A549 (cell line): ENCODE data around the gene POLE. TPM values are rescaled to one million over a fixed set of nuclear protein-coding genes. Genes with fewer than 3 reads are reported as not detected.
A peak's percentile ranks its signal among the peaks of the same experiment; 100 is the strongest.

ENCODE experiments used
- ATAC-seq, 2 experiments: fragments of 200-7000 bp in 1 of 2; fragments of >200 bp in 1 of 2; cut with Nextera tagmentation in 1 of 2; cut with Tn5 transposase in 1 of 2; 3 replicates each; pipeline versions ENCODE4 v1.8.0 to v1.9.1; 2018 to 2020; ENCODE audit warnings: mild to moderate bottlenecking in 1 of 2, moderate library complexity in 1 of 2
- CTCF ChIA-PET: fragments of 300-600 bp; sonication (Branson Sonifier 250); formaldehyde crosslinking; extraction: SDS; loops from one replicate; lab custom pipeline; 2021; ENCODE audit warnings: antibody characterized with exemption, inconsistent platforms; lab: Yijun Ruan, JAX
- POLR2A ChIA-PET: fragments of 350-600 bp; formaldehyde crosslinking; extraction: SDS; loops from one replicate; lab custom pipeline; 2021; ENCODE audit warnings: antibody characterized with exemption, inconsistent platforms; lab: Yijun Ruan, JAX
- DNase-seq, 2 experiments: peaks; one replicate each; pipeline versions ENCODE4 v3.0.0 to v3.0.0-alpha.2; 2011 to 2016; ENCODE audit warnings: low read depth in 1 of 2, low spot score in 1 of 2
- FAIRE-seq: peaks from 2 replicates; lab custom pipeline; 2011; peaks lifted over from hg19 to GRCh38; lab: Jason Lieb, UNC
- H3K27ac ChIP-seq, 2 experiments: fragments of >200 bp; sonication (Bioruptor Twin); formaldehyde crosslinking; 3 replicates each; pipeline ENCODE4 v1.5.1; 2016 to 2017
- H3K4me1 ChIP-seq: fragments of >200 bp; sonication (Bioruptor Twin); formaldehyde crosslinking; 3 replicates; pipeline ENCODE4 v1.6.1; 2016
- H3K4me2 ChIP-seq: fragments of >200 bp; sonication (Bioruptor Twin); formaldehyde crosslinking; 3 replicates; pipeline ENCODE4 v1.6.1; 2016
- H3K4me3 ChIP-seq: fragments of >200 bp; sonication (Bioruptor Twin); formaldehyde crosslinking; 3 replicates; pipeline ENCODE4 v1.5.1; 2016
- H3K9me3 ChIP-seq: fragments of >200 bp; sonication (Bioruptor Twin); formaldehyde crosslinking; 3 replicates; pipeline ENCODE4 v1.6.1; 2016
- ATOH8 ChIP-seq: fragments of 250-450 bp; sonication (Bioruptor Pico); IDR thresholded peaks from 2 replicates; pipeline ENCODE4 v1.5.0; 2020; ENCODE audit warnings: low read depth, mild to moderate bottlenecking, moderate library complexity
- BCL3 ChIP-seq: fragments of >200 bp; sonication (Bioruptor Twin); formaldehyde crosslinking; IDR thresholded peaks from 3 replicates; pipeline ENCODE4 v1.6.1; 2016
- CBX8 ChIP-seq: fragments of 200-600 bp; sonication (generic); IDR thresholded peaks from 2 replicates; pipeline ENCODE4 v1.6.1; 2016
- CEBPB ChIP-seq, 2 experiments: fragments of >200 bp in 1 of 2; sonication (Bioruptor Twin) in 1 of 2; formaldehyde crosslinking in 1 of 2; IDR thresholded peaks; 2 replicates each; pipeline ENCODE4 v1.6.1; 2012 to 2016
- CHD2 ChIP-seq: fragments of 150-350 bp; IDR thresholded peaks from 2 replicates; pipeline ENCODE4 v1.6.1; 2014; ENCODE audit warnings: low read length; ENCODE audit not compliant: partially characterized antibody
- EHF ChIP-seq: fragments of 250-450 bp; sonication (Bioruptor Pico); IDR thresholded peaks from 2 replicates; pipeline ENCODE4 v1.5.0; 2020; ENCODE audit warnings: mild to moderate bottlenecking
- EHMT2 ChIP-seq: fragments of 200-600 bp; sonication (generic); IDR thresholded peaks from 2 replicates; pipeline ENCODE4 v1.6.1; 2016; ENCODE audit warnings: antibody characterized with exemption, low read depth, mild to moderate bottlenecking, moderate library complexity
- ESRRA ChIP-seq: fragments of 150-350 bp; IDR thresholded peaks from 2 replicates; pipeline ENCODE4 v1.6.1; 2014; ENCODE audit warnings: mild to moderate bottlenecking, low read length, borderline replicate concordance
- FOSB ChIP-seq: fragments of 250-450 bp; sonication (Bioruptor Pico); IDR thresholded peaks from 2 replicates; pipeline ENCODE4 v1.5.0; 2020; ENCODE audit warnings: mild to moderate bottlenecking, moderate library complexity
- FOXS1 ChIP-seq: fragments of 250-450 bp; sonication (Bioruptor Pico); IDR thresholded peaks from 2 replicates; pipeline ENCODE4 v1.5.0; 2020; ENCODE audit warnings: mild to moderate bottlenecking, moderate library complexity
- GATA3 ChIP-seq: IDR thresholded peaks from 2 replicates; pipeline ENCODE4 v1.6.1; 2012; ENCODE audit warnings: borderline replicate concordance
- HDAC2 ChIP-seq: fragments of 200-600 bp; sonication (generic); IDR thresholded peaks from 2 replicates; pipeline ENCODE4 v1.6.1; 2016
- HEYL ChIP-seq: fragments of 250-450 bp; sonication (Bioruptor Pico); IDR thresholded peaks from 2 replicates; pipeline ENCODE4 v1.8.0; 2021; ENCODE audit warnings: mild to moderate bottlenecking, moderate library complexity
- HMGXB4 ChIP-seq: fragments of 250-450 bp; sonication (Bioruptor Pico); IDR thresholded peaks from 2 replicates; pipeline ENCODE4 v1.5.0; 2021; ENCODE audit warnings: mild to moderate bottlenecking, moderate library complexity, borderline replicate concordance
- HOXB5 ChIP-seq: fragments of 250-450 bp; sonication (Bioruptor Pico); IDR thresholded peaks from 2 replicates; pipeline ENCODE4 v1.5.0; 2020; ENCODE audit warnings: mild to moderate bottlenecking, moderate library complexity
- JUN ChIP-seq, 2 experiments: fragments of >200 bp; sonication (Bioruptor Twin); formaldehyde crosslinking; IDR thresholded peaks; 2 replicates in 1 of 2; 3 replicates in 1 of 2; pipeline ENCODE4 v1.6.1; 2016 to 2017
- JUNB ChIP-seq: fragments of >200 bp; sonication (Bioruptor Twin); formaldehyde crosslinking; IDR thresholded peaks from 2 replicates; pipeline ENCODE4 v1.6.1; 2016
- KDM5A ChIP-seq: fragments of 200-600 bp; sonication (generic); IDR thresholded peaks from 2 replicates; pipeline ENCODE4 v1.6.1; 2016; ENCODE audit warnings: antibody characterized with exemption, mild to moderate bottlenecking
- MAX ChIP-seq: IDR thresholded peaks from 2 replicates; pipeline ENCODE4 v1.6.1; 2012
- MAZ ChIP-seq: fragments of 150-350 bp; IDR thresholded peaks from 2 replicates; pipeline ENCODE4 v1.6.1; 2014; ENCODE audit warnings: antibody characterized with exemption, low read depth, low read length, borderline replicate concordance
- MYC ChIP-seq: IDR thresholded peaks from 2 replicates; pipeline ENCODE4 v1.6.1; 2012; ENCODE audit warnings: mild to moderate bottlenecking, inconsistent platforms, low read length, improper control_type of control experiment, borderline replicate concordance
- NR3C1 ChIP-seq: fragments of >200 bp; sonication (Bioruptor Twin); formaldehyde crosslinking; IDR thresholded peaks from 3 replicates; pipeline ENCODE4 v1.6.1; 2017
- PHF8 ChIP-seq: fragments of 200-600 bp; sonication (generic); IDR thresholded peaks from 2 replicates; pipeline ENCODE4 v1.6.1; 2016; ENCODE audit warnings: low read depth, mild to moderate bottlenecking, antibody characterized with exemption, moderate library complexity, borderline replicate concordance
- POLR2AphosphoS2 ChIP-seq: conservative IDR thresholded peaks from 2 replicates; pipeline ENCODE4 v1.6.1; 2012; ENCODE audit warnings: low read length, improper control_type of control experiment, inconsistent platforms
- RAD21 ChIP-seq, 2 experiments: fragments of >200 bp in 1 of 2; sonication (Bioruptor Twin) in 1 of 2; formaldehyde crosslinking in 1 of 2; IDR thresholded peaks in 1 of 2; conservative IDR thresholded peaks in 1 of 2; 2 replicates in 1 of 2; 3 replicates in 1 of 2; pipeline ENCODE4 v1.6.1; 2012 to 2018; ENCODE audit warnings: inconsistent platforms in 1 of 2
- RARB ChIP-seq: fragments of 250-450 bp; sonication (Bioruptor Pico); IDR thresholded peaks from 2 replicates; pipeline ENCODE4 v1.8.0; 2021; ENCODE audit warnings: mild to moderate bottlenecking, moderate library complexity
- RCOR1 ChIP-seq: fragments of 150-350 bp; IDR thresholded peaks from 2 replicates; pipeline ENCODE4 v1.6.1; 2014; ENCODE audit warnings: antibody characterized with exemption, low read length, low read depth
- REST ChIP-seq: fragments of 200-600 bp; sonication (generic); IDR thresholded peaks from 2 replicates; pipeline ENCODE4 v1.6.1; 2016; ENCODE audit warnings: antibody characterized with exemption, mild to moderate bottlenecking, moderate library complexity
- RNF2 ChIP-seq: fragments of 200-600 bp; sonication (generic); IDR thresholded peaks from 2 replicates; pipeline ENCODE4 v1.6.1; 2016; ENCODE audit warnings: low read depth, mild to moderate bottlenecking, antibody characterized with exemption, moderate library complexity, borderline replicate concordance
- SMC3 ChIP-seq: fragments of >200 bp; sonication (Bioruptor Twin); formaldehyde crosslinking; IDR thresholded peaks from 3 replicates; pipeline ENCODE4 v1.6.1; 2018; ENCODE audit warnings: inconsistent platforms
- TFCP2L1 ChIP-seq: fragments of 250-450 bp; sonication (Bioruptor Pico); IDR thresholded peaks from 2 replicates; pipeline ENCODE4 v1.5.0; 2021; ENCODE audit warnings: mild to moderate bottlenecking
- ZC3H11A ChIP-seq: fragments of 450-650 bp; IDR thresholded peaks from 2 replicates; pipeline ENCODE4 v1.6.1; 2014; ENCODE audit warnings: antibody characterized with exemption, mild to moderate bottlenecking
- WGBS: methylation state at CpG from one replicate; pipeline ENCODE4 v1.1.6; 2017; ENCODE audit errors: missing lambda C conversion rate; 5-methylcytosine and 5-hydroxymethylcytosine counted together
- polyA minus RNA-seq: library from RNA; depleted of rRNA, polyadenylated mRNA; stranded (reverse); fragments of >200 nt; gene quantifications from 2 replicates; pipeline ENCODE4 v1.2.3, GENCODE V29; 2011; rRNA and poly(A)+ RNA removed
- polyA plus RNA-seq, 4 experiments: library from polyadenylated mRNA; depleted of rRNA in 3 of 4; stranded (reverse); fragments of >200 nt; fragmentation: RNase III in 1 of 4; extraction: RNeasy Plus Mini Kit Qiagen cat#74134 plus additional on column Dnase treatment in 1 of 4; gene quantifications; 2 replicates in 3 of 4; 3 replicates in 1 of 4; pipeline ENCODE4 v1.2.3, GENCODE V29; 2011 to 2017

The POLE gene
- 28.9 and 32.1 TPM in 2 replicates for polyA plus RNA-seq (2011; rRNA removed)
- polyA plus RNA-seq (2012; cell fraction: cytosol; rRNA removed), result 63.0 and 69.0 TPM in 2 replicates
- polyA plus RNA-seq (2012; cell fraction: nucleus; rRNA removed), result 366 and 407 TPM in 2 replicates
- polyA plus RNA-seq (2017; fragmentation: RNase III; extraction: RNeasy Plus Mini Kit Qiagen cat#74134 plus additional on column Dnase treatment), result 63.7 to 73.6 TPM (median 67.2 TPM) in 3 replicates
- polyA minus RNA-seq, result 157 and 173 TPM in 2 replicates

GRCh38 chr12:132687211-132688164, at the start of gene POLE, which contains the start of gene PXMP2:
Gene POLE (minus strand): TSS chr12:132687342. CDS start chr12:132687315, 27 bp downstream.
Gene PXMP2 (plus strand): TSS chr12:132687587. CDS start chr12:132687671, 84 bp downstream.
- DNase-seq, result peak; percentile 95 to 97
- Histone ChIP-seq H3K4me2 (peak within 1 kb of the TSS; percentile 95), H3K4me3 (peak within 1 kb of the TSS; percentile 96), H3K4me1 (peaks cover 5% of the 10 kb centered on the region; the same call in 2 of the 3 replicates), H3K27ac (peak within 1 kb of the TSS; percentile 86 to 98), H3K9me3 (no peaks in the 10 kb centered on the region)
- ChIA-PET CTCF (no interaction called here), POLR2A (no interaction called here)
- peak; percentile 95 to 96 for ATAC-seq
- FAIRE-seq, result no peak
- WGBS, result 0% methylated on average over 14 of the region's 134 CpGs
- TF ChIP-seq GATA3 (peak; percentile 15; the same call in 1 of the 2 replicates), JUNB (no peak), CHD2 (peak; percentile 96), KDM5A (peak; percentile 80), ATOH8 (CRISPR knock-in tag) (no peak), MAX (no peak; the same call in none of the 2 replicates), RCOR1 (no peak), TFCP2L1 (CRISPR knock-in tag) (no peak), PHF8 (peak; percentile 48; the same call in 1 of the 2 replicates), RNF2 (no peak), BCL3 (peak; percentile 61; the same call in 1 of the 3 replicates), ZC3H11A (no peak), CBX8 (no peak), HDAC2 (no peak), SMC3 (no peak), RARB (CRISPR knock-in tag) (no peak), EHMT2 (no peak), REST (peak; percentile 99), POLR2AphosphoS2 (no peak), MYC (no peak; the same call in 1 of the 2 replicates), HOXB5 (CRISPR knock-in tag) (no peak), RAD21 (conservative IDR thresholded peaks at IDR 0.05 in 1 of 2, IDR thresholded peaks at IDR 0.05 in 1 of 2) (no peak), CEBPB (IDR thresholded peaks at IDR 0.05) (no peak), HEYL (CRISPR knock-in tag) (no peak), MAZ (no peak), FOXS1 (no peak), JUN (IDR thresholded peaks at IDR 0.05) (peak; percentile 20 to 85; a peak in 3 of 5 replicates), HMGXB4 (no peak), FOSB (no peak), NR3C1 (no peak), ESRRA (no peak), EHF (CRISPR knock-in tag) (no peak)
